Renal pelvis (tissue), 12 donors: ENCODE data around the gene LAPTM4A. TPM values are rescaled to one million over a fixed set of nuclear protein-coding genes. Genes with fewer than 3 reads are reported as not detected.
"Not testable (repeated sequence)": the region's sequence is repeated elsewhere in the genome, so short reads cannot be mapped to it uniquely, and the experiment has no call there.

Experiments used
- DNase-seq: peaks from one replicate; pipeline ENCODE4 v3.0.0-alpha.2; 2013
- long read RNA-seq, 16 experiments: transcript quantifications; one replicate each; lab custom pipeline, GENCODE V29; 2026
- polyA plus RNA-seq, 3 donors: library from polyadenylated mRNA; unstranded; fragments of 120-200 nt; gene quantifications; one replicate each; pipeline ENCODE4 v1.2.1, GENCODE V29; 2013; ENCODE audit not compliant: insufficient read length in 3 of 3

Gene LAPTM4A
- 100 to 1,000 TPM; 399 to 441 (median 432) TPM for polyA plus RNA-seq
- long read RNA-seq, donor 1, transcript LAPTM4A-202 (3 exons, 487 nt), result minor isoform, 6 of 505 reads
- long read RNA-seq, donor 1, transcript LAPTM4A-201 (7 exons, 1,765 nt), result major isoform, 373 of 505 reads
- long read RNA-seq, donor 1, partial matches to known transcripts, result 106 of 505 reads
- long read RNA-seq, donor 1, other reads (novel, unspliced or antisense), result 20 of 505 reads
- long read RNA-seq, donor 2, transcript LAPTM4A-201 (7 exons, 1,765 nt), result major isoform, 452 of 600 reads
- long read RNA-seq, donor 2, transcript LAPTM4A-202 (3 exons, 487 nt), result minor isoform, 7 of 600 reads
- long read RNA-seq, donor 2, partial matches to known transcripts, result 125 of 600 reads
- long read RNA-seq, donor 2, other reads (novel, unspliced or antisense), result 16 of 600 reads
- long read RNA-seq, donor 3, transcript LAPTM4A-201 (7 exons, 1,765 nt), result major isoform, 328 of 501 reads
- long read RNA-seq, donor 3, transcript LAPTM4A-202 (3 exons, 487 nt), result minor isoform, 7 of 501 reads
- long read RNA-seq, donor 3, partial matches to known transcripts, result 156 of 501 reads
- long read RNA-seq, donor 3, other reads (novel, unspliced or antisense), result 10 of 501 reads
- long read RNA-seq, donor 4, transcript LAPTM4A-201 (7 exons, 1,765 nt), result major isoform, 396 of 539 reads
- long read RNA-seq, donor 4, partial matches to known transcripts, result 120 of 539 reads
- long read RNA-seq, donor 4, other reads (novel, unspliced or antisense), result 19 of 539 reads
- long read RNA-seq, donor 5, transcript LAPTM4A-201 (7 exons, 1,765 nt), result major isoform, 137 of 208 reads
- long read RNA-seq, donor 5, partial matches to known transcripts, result 71 of 208 reads
- long read RNA-seq, donor 5, other reads (novel, unspliced or antisense), result 0 of 208 reads
- long read RNA-seq, donor 6, transcript LAPTM4A-201 (7 exons, 1,765 nt), result major isoform, 324 of 462 reads
- long read RNA-seq, donor 6, transcript LAPTM4A-202 (3 exons, 487 nt), result minor isoform, 9 of 462 reads
- long read RNA-seq, donor 6, partial matches to known transcripts, result 111 of 462 reads
- long read RNA-seq, donor 6, other reads (novel, unspliced or antisense), result 18 of 462 reads
- long read RNA-seq, donor 7, transcript LAPTM4A-201 (7 exons, 1,765 nt), result major isoform, 322 of 692 reads
- long read RNA-seq, donor 7, partial matches to known transcripts, result 357 of 692 reads
- long read RNA-seq, donor 7, other reads (novel, unspliced or antisense), result 12 of 692 reads
- long read RNA-seq, donor 8, transcript LAPTM4A-201 (7 exons, 1,765 nt), result major isoform, 189 of 272 reads
- long read RNA-seq, donor 8, partial matches to known transcripts, result 73 of 272 reads
- long read RNA-seq, donor 8, other reads (novel, unspliced or antisense), result 6 of 272 reads
- long read RNA-seq, donor 9, transcript LAPTM4A-201 (7 exons, 1,765 nt), result major isoform, 408 of 603 reads
- long read RNA-seq, donor 9, transcript LAPTM4A-202 (3 exons, 487 nt), result minor isoform, 8 of 603 reads
- long read RNA-seq, donor 9, partial matches to known transcripts, result 177 of 603 reads
- long read RNA-seq, donor 9, other reads (novel, unspliced or antisense), result 10 of 603 reads
- long read RNA-seq, donor 10, transcript LAPTM4A-201 (7 exons, 1,765 nt), result major isoform, 251 of 422 reads
- long read RNA-seq, donor 10, transcript LAPTM4A-202 (3 exons, 487 nt), result minor isoform, 6 of 422 reads
- long read RNA-seq, donor 10, partial matches to known transcripts, result 159 of 422 reads
- long read RNA-seq, donor 10, other reads (novel, unspliced or antisense), result 6 of 422 reads
- long read RNA-seq, donor 11, transcript LAPTM4A-201 (7 exons, 1,765 nt), result major isoform, 185 of 253 reads
- long read RNA-seq, donor 11, partial matches to known transcripts, result 60 of 253 reads
- long read RNA-seq, donor 11, other reads (novel, unspliced or antisense), result 7 of 253 reads
- long read RNA-seq, donor 12, transcript LAPTM4A-202 (3 exons, 487 nt), result minor isoform, 10 of 604 reads
- long read RNA-seq, donor 12, transcript LAPTM4A-201 (7 exons, 1,765 nt), result major isoform, 436 of 604 reads
- long read RNA-seq, donor 12, partial matches to known transcripts, result 148 of 604 reads
- long read RNA-seq, donor 12, other reads (novel, unspliced or antisense), result 10 of 604 reads
- long read RNA-seq, donor 13, transcript LAPTM4A-201 (7 exons, 1,765 nt), result major isoform, 133 of 204 reads
- long read RNA-seq, donor 13, partial matches to known transcripts, result 67 of 204 reads
- long read RNA-seq, donor 13, other reads (novel, unspliced or antisense), result 0 of 204 reads
- long read RNA-seq, donor 14, result 0 reads
- long read RNA-seq, donor 15, transcript LAPTM4A-201 (7 exons, 1,765 nt), result major isoform, 493 of 677 reads
- long read RNA-seq, donor 15, transcript LAPTM4A-202 (3 exons, 487 nt), result minor isoform, 8 of 677 reads
- long read RNA-seq, donor 15, partial matches to known transcripts, result 166 of 677 reads
- long read RNA-seq, donor 15, other reads (novel, unspliced or antisense), result 10 of 677 reads
- long read RNA-seq, donor 16, transcript LAPTM4A-202 (3 exons, 487 nt), result minor isoform, 7 of 629 reads
- long read RNA-seq, donor 16, transcript LAPTM4A-201 (7 exons, 1,765 nt), result major isoform, 410 of 629 reads
- long read RNA-seq, donor 16, partial matches to known transcripts, result 194 of 629 reads
- long read RNA-seq, donor 16, other reads (novel, unspliced or antisense), result 18 of 629 reads

DNA sequence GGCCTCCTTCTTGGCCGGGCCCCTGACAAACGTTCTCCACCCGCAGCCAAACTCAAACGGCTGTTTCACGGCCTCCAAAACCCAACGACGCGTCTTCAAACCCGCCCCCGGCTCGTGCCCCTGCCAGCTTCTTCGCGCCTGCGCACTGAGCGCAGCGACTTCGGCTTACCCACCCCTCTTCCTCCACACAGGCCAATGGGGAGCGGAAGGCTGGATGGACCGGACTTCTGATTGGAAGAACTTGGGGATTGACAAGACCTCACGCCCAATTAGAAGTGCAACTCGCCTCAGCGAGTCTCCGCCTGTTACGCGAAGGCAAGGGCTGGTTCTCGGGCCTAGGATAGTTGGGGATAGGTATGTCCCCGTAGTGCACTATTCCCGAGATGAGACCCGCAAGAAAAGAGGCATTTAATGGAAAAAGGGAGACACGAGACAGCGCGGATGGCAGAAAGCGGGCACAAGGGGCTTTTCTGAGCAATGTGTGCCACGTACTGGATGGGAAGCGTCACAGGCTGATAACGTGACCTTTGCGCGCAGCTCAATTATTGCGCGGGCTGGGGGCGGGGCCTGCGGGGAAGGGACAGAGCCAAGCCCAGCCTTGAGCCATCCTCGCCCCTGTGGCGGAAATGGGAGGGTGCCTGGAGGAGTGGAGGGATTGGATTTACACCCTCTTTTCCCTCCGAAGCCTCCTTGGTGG, at the start of gene LAPTM4A:
TSS of gene LAPTM4A (minus strand) at position 97 of the 697 bp plus-strand sequence. CDS start 108 bp downstream, outside the sequence.
- peak; percentile 100 for DNase-seq

DNA sequence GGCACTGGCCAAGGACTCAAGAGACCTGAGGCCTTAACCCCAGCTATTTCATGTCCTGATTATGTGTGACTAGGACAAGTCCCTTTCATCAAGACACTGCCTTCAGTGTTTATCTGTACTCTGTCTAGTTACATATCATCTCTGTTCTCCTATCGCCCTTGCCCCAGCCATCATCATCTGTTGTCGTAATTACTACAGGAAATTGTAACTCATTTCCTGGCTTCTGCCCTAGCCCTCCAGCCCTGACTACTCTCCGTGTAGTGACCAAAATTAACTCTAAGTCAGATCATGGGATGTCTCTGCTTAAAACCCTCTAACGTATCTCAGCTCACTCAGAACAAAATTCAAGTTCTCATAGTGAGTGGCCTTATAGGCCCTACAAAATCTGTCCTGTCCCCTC, 49.3 kb upstream of the LAPTM4A start:
- DNase-seq, result no peak

DNA sequence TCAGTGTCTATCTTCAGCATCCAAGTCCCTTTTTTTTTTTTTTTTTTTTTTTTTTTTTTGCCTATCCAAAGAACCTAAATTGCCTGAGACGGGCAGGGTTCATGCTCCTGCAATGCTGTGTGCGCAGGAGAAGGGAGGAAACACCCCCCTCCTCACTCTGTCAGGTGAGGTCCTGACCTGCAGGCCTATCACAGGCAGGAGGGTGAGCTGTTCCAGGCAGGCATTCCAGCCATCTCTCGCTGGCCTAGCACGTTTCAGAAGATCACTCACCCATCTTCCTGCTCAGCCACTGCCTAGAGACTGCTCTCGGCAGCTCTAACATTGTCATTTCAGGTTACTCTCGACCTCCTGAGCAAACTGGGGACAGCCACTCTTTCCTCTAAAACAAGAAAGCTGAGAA, 48.4 kb upstream of the LAPTM4A start:
- no peak for DNase-seq

DNA sequence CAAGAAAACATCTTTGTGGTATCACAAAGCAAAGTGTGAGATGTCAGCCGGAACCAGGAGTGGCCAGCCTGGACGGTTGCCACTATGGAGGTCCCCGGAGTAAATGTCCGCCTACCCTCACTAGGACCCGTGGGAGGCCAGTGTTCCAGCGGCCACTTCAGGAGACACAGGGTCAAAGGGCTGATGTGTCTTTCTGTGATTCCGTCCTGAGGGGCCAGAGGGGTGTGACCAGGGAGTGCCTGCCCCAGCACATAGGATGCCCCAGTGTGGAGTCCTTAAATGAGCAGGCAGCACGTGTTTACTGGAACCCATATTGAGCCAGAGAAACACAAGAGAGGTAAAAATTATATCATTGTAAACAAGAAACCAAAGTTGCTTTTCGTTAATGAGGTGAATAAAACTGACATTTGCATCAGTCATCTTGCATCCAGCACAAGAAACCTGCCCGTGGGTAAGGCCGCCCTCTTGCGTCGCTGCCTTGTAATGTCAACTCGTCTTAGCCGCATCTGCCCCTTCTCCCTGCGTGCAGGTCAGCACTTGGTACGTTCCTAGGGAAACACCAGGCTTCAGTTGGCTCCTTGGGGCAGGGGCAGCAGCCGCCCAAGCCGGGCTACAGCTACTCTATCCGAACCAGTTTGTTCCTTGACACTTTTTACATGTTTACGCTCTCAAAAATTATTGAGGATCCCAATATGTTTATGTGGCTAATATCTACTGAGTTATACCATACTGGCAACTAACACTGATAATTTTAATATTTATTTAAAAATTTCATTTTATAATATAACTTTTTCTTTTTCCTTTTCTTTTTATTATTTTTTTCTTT, 46.7 kb upstream of the LAPTM4A start:
- DNase-seq, result peak; percentile 77

DNA sequence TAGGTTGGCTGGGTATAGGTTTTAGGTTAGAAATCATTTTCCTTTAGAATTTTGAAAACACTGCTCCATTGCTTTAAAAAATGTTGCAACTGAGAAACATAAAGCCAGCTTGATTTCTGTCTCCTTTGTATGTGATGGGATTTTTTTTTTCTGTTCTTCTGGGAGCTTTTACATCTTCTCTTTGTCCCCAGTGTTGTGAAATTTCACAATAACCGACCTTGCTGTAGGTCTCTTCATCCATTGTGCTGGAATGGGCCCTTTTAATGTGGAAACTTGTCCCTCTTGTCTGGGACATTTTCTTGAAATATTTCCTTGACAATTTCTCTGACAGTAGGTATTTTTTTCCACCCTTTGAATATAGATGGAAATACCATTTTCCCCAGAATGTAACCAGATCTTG, 44.0 kb upstream of the LAPTM4A start:
- no peak for DNase-seq

DNA sequence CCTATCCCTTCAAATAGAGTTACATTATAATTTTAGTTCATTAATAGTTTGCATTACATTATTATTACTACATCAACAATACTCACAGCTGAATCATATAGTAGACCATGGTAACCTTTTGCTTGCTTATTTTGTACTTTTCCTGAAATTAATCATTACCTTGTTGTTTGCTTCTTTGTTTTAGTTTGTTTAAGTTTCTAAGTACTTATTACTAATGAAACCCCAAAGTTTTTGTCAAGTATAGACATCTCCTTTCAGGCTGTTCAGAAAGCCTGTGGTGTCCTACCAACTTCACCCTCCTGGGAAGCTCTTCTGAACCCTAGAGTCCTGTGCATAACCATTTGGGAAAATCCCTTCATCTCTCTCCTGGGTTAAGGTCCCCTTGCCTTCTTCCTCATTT, 43.5 kb upstream of the LAPTM4A start:
- no peak for DNase-seq

DNA sequence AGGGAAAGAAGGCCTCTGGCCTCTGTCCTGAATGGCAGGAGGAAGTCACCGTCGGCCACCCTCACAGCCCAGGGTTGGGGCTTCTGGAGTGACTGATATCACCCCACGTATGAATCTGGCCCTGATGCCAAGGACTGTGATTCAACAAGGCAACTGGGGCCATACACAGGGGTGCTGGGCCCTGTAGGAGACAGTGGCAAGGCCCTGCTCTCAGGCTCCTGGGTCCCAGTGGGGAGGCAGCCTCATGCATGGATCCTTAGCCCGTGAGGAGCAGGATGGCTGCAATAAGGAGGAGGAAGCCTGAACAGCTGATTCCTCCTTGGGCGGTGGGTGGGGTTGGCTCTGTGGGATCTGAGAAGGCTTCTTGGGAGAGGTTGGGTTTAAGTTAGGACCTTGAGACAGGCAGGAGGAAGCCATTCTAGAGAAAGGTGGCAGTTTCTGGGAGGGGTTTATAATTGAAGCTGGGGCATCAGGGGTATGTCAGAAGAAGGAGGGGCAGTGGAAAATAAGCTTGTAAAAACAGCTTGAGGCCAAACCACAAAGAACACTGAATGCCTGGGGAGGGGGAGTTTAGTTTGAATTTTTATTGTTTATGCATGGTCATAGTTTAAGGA, 42.8 kb upstream of the LAPTM4A start:
- no peak for DNase-seq

DNA sequence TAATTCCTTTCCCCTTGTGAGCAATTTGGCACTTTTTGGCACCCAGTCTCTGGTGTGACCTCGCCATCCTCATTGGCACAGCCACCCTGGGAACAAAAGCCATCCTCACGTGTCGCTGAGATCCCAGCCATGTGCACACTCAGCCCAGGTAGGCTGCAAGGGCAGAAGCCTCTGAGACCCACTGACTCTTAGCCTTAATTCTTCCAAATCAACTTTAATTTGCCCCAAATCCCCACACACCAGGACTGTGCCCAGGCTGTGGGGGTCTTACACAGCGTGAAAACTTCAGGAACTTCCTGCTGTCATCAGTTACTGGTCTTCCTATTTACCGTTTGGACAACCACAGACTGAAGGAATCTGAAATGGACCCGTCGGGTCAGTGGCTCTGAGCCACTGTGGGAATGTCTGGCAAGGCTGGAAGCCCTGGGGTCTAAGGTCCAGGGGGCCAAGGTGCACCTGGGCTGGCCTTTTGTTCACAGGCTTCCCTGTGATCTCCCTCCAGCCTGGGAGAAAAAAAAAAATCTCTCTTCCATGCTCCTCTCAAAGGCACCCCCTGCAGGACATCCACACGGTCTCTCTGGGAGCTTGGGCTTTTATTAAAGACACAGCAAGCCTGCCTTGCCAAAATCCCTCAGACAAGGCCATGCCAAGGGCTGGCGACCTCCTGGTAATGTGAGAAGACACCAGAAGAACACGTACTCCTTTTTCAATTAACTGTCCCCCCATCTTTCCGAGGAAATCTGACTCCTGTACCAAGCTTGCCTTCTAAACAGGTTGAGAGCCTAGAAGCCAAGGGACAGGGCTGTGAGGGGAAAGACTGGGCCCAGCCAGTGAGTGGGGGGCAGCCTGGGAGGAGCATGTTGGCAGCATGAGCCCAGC, 42.1 kb upstream of the LAPTM4A start:
- peak; percentile 76 for DNase-seq

DNA sequence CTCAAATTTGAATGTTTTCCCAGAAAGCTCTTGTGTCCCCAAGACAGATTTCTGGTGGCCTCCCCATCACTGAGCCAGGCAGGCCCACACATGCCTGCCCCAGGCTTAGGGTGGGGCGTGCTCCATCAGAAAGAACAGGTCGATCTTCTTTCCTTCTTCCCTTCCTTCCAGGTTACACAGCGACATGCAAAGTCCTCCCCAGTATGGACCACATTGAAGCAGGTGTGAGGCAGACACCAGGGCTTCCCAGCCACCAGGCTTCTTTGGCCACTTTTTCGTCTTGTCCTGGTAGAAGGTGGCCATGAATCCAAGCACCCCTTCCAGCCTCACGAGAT, 41.4 kb upstream of the LAPTM4A start:
- DNase-seq, result no peak

DNA sequence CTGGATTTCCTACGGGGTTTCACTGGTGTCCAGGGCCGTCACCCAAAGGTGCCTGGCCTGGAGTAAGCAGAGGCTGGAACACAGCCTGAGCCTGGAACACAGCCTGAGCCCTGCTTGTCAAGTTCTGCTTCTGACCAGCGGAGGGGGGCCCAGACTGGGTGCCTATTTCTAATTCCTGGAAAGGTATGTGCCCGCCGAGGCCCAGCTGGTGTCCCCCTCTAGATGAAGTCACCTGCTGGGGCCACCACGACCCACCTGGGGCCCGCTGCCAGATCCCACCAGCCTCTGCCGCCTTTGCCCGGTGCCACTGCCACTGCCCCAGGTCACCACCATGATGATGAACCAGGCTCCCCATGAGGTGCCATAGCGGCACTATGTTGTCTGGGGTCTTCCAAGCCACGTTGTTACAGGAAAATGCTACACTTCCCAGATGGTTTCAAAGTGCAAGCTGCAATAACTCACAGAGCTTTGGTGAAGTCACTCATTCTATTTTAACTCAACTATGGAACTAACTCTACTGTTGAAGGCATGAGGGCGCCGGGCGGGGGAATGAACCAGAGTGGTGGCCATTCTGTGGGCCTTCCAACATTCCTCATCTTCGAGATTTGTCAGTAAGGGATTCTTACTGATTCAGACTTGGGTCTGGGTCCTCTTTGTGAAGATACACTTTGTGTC, 40.9 kb upstream of the LAPTM4A start:
- no peak for DNase-seq

DNA sequence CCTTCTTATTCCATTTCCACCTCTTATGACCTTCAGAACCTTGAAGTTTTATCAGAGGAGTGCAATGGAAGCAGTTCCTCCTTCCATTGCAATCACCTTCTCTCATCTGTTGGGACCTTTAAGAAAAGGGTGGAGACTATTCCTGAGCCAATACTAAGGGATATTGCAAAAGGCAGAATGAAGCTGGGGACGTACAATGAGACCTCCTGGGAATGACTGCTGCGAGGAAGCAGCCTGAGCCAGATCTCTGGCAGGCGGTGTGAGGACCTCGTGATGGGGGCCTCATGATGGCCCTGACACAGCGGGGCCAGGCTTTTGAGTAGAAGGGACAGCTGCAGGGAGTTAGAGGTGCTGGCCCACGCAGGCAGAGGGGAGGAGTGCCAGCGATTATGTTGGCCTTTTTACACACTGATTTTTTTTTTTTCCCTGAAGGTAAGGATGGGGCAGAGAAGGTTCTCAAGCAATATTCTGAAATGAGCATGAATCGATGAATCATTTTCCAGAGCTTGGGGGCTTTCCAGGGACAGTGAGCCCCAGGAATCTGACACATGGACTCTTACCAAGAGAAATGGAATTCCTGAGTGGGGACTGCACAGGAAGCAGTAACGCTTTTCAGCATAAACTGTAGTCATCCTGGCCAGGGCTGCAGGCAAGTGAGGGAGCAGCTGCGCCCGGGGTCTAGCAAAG, 40.0 kb upstream of the LAPTM4A start:
- no peak for DNase-seq

DNA sequence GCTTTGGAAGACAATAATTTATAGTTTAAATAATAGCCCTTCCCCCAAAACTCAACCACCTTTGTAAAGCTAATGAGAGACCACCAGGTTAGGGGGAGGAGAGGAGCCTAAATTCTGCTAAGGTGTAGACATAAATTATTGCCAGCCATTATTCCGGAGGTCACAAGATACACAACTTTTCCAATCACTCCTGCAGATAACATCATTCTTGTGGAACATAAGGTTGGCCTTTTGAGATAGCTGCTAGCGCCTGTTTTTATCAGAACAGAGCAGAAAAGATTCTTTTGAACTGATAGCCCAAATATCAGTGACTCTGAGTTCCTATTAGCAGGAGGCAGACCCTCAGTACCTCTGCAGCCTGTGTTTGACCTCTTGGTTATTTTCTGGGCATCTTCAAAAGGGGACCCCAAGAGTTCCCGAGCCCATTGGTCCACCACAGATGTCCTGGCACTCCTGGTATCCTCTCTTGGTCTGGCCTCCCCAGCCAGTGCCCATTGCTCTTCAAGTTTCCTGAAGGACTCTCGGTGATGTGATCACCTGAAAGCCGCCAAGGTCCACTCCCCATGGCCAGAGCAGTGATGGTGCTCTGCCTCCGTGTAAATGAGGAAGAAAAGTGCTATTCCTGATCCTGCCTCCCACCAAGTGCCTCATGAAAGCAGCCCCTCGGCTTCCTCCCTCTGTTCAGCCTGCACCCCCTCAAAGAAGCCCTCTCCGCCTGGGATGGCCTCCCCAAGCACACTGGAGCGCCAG, 38.5 kb upstream of the LAPTM4A start:
- no peak for DNase-seq

DNA sequence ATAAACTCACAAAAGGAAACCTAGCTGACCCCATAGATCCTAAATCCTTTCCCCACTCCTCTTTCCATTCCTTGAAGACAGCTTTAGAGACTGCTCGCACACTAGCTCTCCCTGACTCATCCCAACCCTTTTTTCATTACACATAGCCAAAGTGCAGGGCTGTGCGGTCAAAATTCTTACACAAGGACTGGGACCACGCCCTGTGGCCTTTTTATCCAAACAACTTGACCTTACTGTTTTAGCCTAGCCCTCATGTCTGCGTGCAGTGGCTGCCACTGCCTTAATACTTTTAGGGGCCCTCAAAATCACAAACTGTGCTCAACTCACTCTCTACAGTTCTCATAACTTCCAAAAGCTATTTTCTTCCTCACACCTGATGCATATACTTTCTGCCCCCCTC, 34.5 kb upstream of the LAPTM4A start:
- not testable (repeated sequence) for DNase-seq

DNA sequence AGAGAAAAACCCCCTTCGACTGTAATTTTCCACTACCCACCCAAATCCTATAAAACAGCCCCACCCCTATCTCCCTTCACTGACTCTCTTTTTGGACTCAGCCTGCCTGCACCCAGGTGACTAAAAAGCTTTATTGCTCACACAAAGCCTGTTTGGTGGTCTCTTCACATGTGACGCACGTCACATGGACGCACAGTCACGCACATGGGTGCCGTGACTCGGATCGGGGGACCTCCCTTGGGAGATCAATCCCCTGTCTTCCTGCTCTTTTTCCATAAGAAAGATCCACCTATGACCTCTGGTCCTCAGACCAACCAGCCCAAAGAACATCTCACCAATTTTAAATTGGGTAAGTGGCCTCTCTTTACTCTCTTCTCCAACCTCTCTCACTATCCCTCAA, 31.4 kb upstream of the LAPTM4A start:
- DNase-seq, result not testable (repeated sequence)
